ENCODE data around the gene MUC13.

DNA sequence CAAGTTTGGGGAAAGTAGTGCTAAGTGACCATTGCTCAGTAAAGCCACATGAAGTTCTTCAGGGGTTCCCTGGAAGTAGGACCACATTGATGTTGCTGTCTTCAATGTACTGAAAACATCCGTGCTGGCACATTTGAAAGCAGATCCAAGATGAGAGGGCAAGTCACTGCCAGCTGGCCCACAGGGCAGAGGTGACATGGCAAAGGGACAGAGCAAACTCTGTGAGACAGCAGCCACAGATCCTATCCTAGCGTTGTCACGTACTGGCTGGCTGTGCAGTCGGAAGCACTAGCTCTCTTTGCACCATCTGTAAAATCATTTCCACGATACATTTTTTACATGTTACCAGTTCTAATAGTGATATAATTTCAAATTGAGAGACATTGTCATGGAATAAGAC, 13.8 kb downstream of the MUC13 start:
- TF ChIP-seq MAZ (IDR thresholded peaks at IDR 0.05; ENCODE audit: borderline replicate concordance, low read depth, low read length) (no peak), HOXA7 (CRISPR knock-in tag; IDR thresholded peaks at IDR 0.05) (no peak), RAD21 (conservative IDR thresholded peaks at IDR 0.05 in 1 of 2, IDR thresholded peaks at IDR 0.05 in 1 of 2) (no peak), CHD2 (IDR thresholded peaks at IDR 0.05; ENCODE audit: low read length, partially characterized antibody) (no peak), NR3C1 (IDR thresholded peaks at IDR 0.05) (no peak), TP53 (CRISPR knock-in tag; IDR thresholded peaks at IDR 0.05) (no peak), POLR2A (IDR thresholded peaks at IDR 0.05; ENCODE audit: low read length) (no peak)
- TF ChIP-seq, protein P1, sequence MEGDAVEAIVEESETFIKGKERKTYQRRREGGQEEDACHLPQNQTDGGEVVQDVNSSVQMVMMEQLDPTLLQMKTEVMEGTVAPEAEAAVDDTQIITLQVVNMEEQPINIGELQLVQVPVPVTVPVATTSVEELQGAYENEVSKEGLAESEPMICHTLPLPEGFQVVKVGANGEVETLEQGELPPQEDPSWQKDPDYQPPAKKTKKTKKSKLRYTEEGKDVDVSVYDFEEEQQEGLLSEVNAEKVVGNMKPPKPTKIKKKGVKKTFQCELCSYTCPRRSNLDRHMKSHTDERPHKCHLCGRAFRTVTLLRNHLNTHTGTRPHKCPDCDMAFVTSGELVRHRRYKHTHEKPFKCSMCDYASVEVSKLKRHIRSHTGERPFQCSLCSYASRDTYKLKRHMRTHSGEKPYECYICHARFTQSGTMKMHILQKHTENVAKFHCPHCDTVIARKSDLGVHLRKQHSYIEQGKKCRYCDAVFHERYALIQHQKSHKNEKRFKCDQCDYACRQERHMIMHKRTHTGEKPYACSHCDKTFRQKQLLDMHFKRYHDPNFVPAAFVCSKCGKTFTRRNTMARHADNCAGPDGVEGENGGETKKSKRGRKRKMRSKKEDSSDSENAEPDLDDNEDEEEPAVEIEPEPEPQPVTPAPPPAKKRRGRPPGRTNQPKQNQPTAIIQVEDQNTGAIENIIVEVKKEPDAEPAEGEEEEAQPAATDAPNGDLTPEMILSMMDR (IDR thresholded peaks at IDR 0.05) = no peak
- TF ChIP-seq, protein P2, sequence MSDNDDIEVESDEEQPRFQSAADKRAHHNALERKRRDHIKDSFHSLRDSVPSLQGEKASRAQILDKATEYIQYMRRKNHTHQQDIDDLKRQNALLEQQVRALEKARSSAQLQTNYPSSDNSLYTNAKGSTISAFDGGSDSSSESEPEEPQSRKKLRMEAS (IDR thresholded peaks at IDR 0.05) = no peak
- TF ChIP-seq, protein P3, sequence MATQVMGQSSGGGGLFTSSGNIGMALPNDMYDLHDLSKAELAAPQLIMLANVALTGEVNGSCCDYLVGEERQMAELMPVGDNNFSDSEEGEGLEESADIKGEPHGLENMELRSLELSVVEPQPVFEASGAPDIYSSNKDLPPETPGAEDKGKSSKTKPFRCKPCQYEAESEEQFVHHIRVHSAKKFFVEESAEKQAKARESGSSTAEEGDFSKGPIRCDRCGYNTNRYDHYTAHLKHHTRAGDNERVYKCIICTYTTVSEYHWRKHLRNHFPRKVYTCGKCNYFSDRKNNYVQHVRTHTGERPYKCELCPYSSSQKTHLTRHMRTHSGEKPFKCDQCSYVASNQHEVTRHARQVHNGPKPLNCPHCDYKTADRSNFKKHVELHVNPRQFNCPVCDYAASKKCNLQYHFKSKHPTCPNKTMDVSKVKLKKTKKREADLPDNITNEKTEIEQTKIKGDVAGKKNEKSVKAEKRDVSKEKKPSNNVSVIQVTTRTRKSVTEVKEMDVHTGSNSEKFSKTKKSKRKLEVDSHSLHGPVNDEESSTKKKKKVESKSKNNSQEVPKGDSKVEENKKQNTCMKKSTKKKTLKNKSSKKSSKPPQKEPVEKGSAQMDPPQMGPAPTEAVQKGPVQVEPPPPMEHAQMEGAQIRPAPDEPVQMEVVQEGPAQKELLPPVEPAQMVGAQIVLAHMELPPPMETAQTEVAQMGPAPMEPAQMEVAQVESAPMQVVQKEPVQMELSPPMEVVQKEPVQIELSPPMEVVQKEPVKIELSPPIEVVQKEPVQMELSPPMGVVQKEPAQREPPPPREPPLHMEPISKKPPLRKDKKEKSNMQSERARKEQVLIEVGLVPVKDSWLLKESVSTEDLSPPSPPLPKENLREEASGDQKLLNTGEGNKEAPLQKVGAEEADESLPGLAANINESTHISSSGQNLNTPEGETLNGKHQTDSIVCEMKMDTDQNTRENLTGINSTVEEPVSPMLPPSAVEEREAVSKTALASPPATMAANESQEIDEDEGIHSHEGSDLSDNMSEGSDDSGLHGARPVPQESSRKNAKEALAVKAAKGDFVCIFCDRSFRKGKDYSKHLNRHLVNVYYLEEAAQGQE (IDR thresholded peaks at IDR 0.05) = no peak
